ENCODE data around the gene PDE6C.

PDE6C gene

DNA sequence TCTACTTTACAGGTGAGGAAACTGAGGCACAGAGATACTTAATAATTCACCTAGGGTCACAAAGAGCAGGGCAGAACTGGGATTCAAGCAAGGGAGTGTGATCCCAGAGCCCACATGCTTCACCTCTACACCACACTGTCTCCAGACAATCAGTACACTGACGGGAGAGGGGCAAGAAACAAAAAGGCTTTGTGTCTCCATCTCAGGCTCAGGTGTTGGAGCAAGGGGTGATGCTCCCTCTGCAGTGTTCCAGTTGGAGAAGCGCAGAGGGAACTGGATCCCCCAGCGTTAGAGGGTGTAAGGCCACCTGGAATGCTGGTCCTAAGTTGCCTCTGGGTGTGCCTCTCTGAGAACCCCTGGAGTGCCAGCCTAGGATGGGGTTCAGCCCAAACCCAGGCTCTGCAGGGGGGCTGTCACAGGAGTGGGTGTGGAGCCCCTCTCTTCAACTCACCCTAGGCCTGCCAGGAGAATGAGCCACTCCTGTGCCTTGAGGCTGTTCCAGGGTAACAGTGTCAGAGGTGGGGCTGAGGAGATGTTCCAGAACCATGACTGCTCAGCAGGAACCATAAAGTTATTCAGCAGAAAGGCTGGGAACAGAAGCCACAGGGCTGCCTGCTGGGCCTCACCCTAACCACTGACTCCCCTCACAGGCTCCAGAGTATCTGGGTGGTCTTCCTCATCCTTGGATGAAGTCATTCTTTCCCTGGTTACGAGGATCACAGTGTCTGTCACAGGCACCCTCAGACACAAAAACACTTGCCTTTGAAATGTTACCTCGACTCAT, 16.8 kb upstream of the PDE6C start:
- ATAC-seq = no peak
- TF ChIP-seq POU6F1 (CRISPR knock-in tag; IDR thresholded peaks at IDR 0.05; ENCODE audit: borderline replicate concordance, low read depth) (no peak), ISL1 (CRISPR knock-in tag; IDR thresholded peaks at IDR 0.05) (no peak), ZNF70 (CRISPR knock-in tag; IDR thresholded peaks at IDR 0.05) (no peak), ZNF8 (CRISPR knock-in tag; IDR thresholded peaks at IDR 0.05) (no peak), CSDC2 (CRISPR knock-in tag; IDR thresholded peaks at IDR 0.05) (no peak), OSR1 (CRISPR knock-in tag; IDR thresholded peaks at IDR 0.05) (no peak), GLIS3 (CRISPR knock-in tag; IDR thresholded peaks at IDR 0.05) (no peak), SNAI2 (CRISPR knock-in tag; IDR thresholded peaks at IDR 0.05) (no peak), ZFP3 (CRISPR knock-in tag; IDR thresholded peaks at IDR 0.05) (no peak), ZFP30 (CRISPR knock-in tag; IDR thresholded peaks at IDR 0.05) (no peak), RARB (CRISPR knock-in tag; IDR thresholded peaks at IDR 0.05) (no peak), ESRRG (CRISPR knock-in tag; IDR thresholded peaks at IDR 0.05) (no peak), CREB5 (CRISPR knock-in tag; IDR thresholded peaks at IDR 0.05; ENCODE audit: low read depth) (no peak), TCF4 (CRISPR knock-in tag; IDR thresholded peaks at IDR 0.05; ENCODE audit: borderline replicate concordance) (no peak), ZNF565 (CRISPR knock-in tag; conservative IDR thresholded peaks at IDR 0.05; ENCODE audit: low read depth) (no peak), PATZ1 (CRISPR knock-in tag; IDR thresholded peaks at IDR 0.05; ENCODE audit: borderline replicate concordance) (no peak), PPARA (CRISPR knock-in tag; IDR thresholded peaks at IDR 0.05; ENCODE audit: borderline replicate concordance) (no peak)
- TF ChIP-seq, protein P1, sequence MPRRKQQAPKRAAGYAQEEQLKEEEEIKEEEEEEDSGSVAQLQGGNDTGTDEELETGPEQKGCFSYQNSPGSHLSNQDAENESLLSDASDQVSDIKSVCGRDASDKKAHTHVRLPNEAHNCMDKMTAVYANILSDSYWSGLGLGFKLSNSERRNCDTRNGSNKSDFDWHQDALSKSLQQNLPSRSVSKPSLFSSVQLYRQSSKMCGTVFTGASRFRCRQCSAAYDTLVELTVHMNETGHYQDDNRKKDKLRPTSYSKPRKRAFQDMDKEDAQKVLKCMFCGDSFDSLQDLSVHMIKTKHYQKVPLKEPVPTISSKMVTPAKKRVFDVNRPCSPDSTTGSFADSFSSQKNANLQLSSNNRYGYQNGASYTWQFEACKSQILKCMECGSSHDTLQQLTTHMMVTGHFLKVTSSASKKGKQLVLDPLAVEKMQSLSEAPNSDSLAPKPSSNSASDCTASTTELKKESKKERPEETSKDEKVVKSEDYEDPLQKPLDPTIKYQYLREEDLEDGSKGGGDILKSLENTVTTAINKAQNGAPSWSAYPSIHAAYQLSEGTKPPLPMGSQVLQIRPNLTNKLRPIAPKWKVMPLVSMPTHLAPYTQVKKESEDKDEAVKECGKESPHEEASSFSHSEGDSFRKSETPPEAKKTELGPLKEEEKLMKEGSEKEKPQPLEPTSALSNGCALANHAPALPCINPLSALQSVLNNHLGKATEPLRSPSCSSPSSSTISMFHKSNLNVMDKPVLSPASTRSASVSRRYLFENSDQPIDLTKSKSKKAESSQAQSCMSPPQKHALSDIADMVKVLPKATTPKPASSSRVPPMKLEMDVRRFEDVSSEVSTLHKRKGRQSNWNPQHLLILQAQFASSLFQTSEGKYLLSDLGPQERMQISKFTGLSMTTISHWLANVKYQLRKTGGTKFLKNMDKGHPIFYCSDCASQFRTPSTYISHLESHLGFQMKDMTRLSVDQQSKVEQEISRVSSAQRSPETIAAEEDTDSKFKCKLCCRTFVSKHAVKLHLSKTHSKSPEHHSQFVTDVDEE (CRISPR knock-in tag; IDR thresholded peaks at IDR 0.05) = no peak

- no peak for ATAC-seq
- TF ChIP-seq ESRRG (CRISPR knock-in tag; IDR thresholded peaks at IDR 0.05) = no peak
- no peak for TF ChIP-seq TOX (CRISPR knock-in tag; IDR thresholded peaks at IDR 0.05; ENCODE audit: borderline replicate concordance)
- TF ChIP-seq, protein P1 (CRISPR knock-in tag; IDR thresholded peaks at IDR 0.05) = no peak
- no peak for TF ChIP-seq POU6F1 (CRISPR knock-in tag; IDR thresholded peaks at IDR 0.05; ENCODE audit: borderline replicate concordance, low read depth)
- TF ChIP-seq BACH2 (CRISPR knock-in tag; IDR thresholded peaks at IDR 0.05; ENCODE audit: borderline replicate concordance) = no peak
- no peak for TF ChIP-seq CSDC2 (CRISPR knock-in tag; IDR thresholded peaks at IDR 0.05)
- no peak for TF ChIP-seq CREB5 (CRISPR knock-in tag; IDR thresholded peaks at IDR 0.05; ENCODE audit: low read depth)
- TF ChIP-seq ZNF70 (CRISPR knock-in tag; IDR thresholded peaks at IDR 0.05) = no peak
- TF ChIP-seq RARB (CRISPR knock-in tag; IDR thresholded peaks at IDR 0.05) = no peak
- TF ChIP-seq ZNF8 (CRISPR knock-in tag; IDR thresholded peaks at IDR 0.05) = no peak
- no peak for TF ChIP-seq ZC3H10 (CRISPR knock-in tag; IDR thresholded peaks at IDR 0.05)
- TF ChIP-seq ARNTL (CRISPR knock-in tag; IDR thresholded peaks at IDR 0.05; ENCODE audit: borderline replicate concordance, low read depth) = no peak
These were observed 15.8 kb upstream of the PDE6C start for GRCh38 chr10:93596539-93596938.
